Measurements from ENCODE around the gene ZNF311.
"Not testable (repeated sequence)": the region's sequence is repeated elsewhere in the genome, so short reads cannot be mapped to it uniquely, and the experiment has no call there.

Gene ZNF311

GRCh38 chr6:28982476-28983266 is 22.4 kb downstream of the ZNF311 start:
- peak; percentile 5 for DNase-seq

- peak; percentile 71 for DNase-seq
Observed at GRCh38 chr6:28981833-28982475, 23.2 kb downstream of the ZNF311 start.

GRCh38 chr6:28981431-28981832 is 23.7 kb downstream of the ZNF311 start:
- DNase-seq: peak; percentile 77

- DNase-seq: peak; percentile 19
Observed at GRCh38 chr6:28980852-28981430, 24.2 kb downstream of the ZNF311 start.

GRCh38 chr6:28980137-28980851 is 24.8 kb downstream of the ZNF311 start:
- DNase-seq: no peak

- DNase-seq: no peak
Observed at GRCh38 chr6:28979679-28980078, 25.4 kb downstream of the ZNF311 start.

- DNase-seq: no peak
Observed at GRCh38 chr6:28978959-28979561, 26.1 kb downstream of the ZNF311 start.

- DNase-seq: no peak
Observed at GRCh38 chr6:28978133-28978491, 27.0 kb downstream of the ZNF311 start.

GRCh38 chr6:28977341-28978132 is 27.6 kb downstream of the ZNF311 start:
- DNase-seq: no peak

- no peak for DNase-seq
Observed at GRCh38 chr6:28976677-28977076, 28.4 kb downstream of the ZNF311 start.

GRCh38 chr6:28974505-28974904 is 30.6 kb downstream of the ZNF311 start:
- no peak for DNase-seq

- not testable (repeated sequence) for DNase-seq
Observed at GRCh38 chr6:28970056-28970455, 35.1 kb downstream of the ZNF311 start.

GRCh38 chr6:28969129-28969528 is 36.0 kb downstream of the ZNF311 start:
- no peak for DNase-seq

- no peak for DNase-seq
Observed at GRCh38 chr6:28968476-28968875, 36.6 kb downstream of the ZNF311 start.

- no peak for DNase-seq
Observed at GRCh38 chr6:28965706-28966105, 39.4 kb downstream of the ZNF311 start.

- no peak for DNase-seq
Observed at GRCh38 chr6:28960846-28961500, 44.1 kb downstream of the ZNF311 start.

- DNase-seq: not testable (repeated sequence)
Observed at GRCh38 chr6:28958561-28959243, 46.4 kb downstream of the ZNF311 start.

- not testable (repeated sequence) for DNase-seq
Observed at GRCh38 chr6:28957795-28958314, 47.3 kb downstream of the ZNF311 start.

GRCh38 chr6:28956331-28956730 is 48.8 kb downstream of the ZNF311 start:
- no peak for DNase-seq

GRCh38 chr6:28953585-28954258 is 51.4 kb downstream of the ZNF311 start:
- DNase-seq: no peak

All from activated T-cell treated with anti-CD3 and anti-CD28 coated beads for 4 hours (primary cell).